HepG2 (cell line): ENCODE data around the gene SS18L1. TPM values are rescaled to one million over a fixed set of nuclear protein-coding genes. Genes with fewer than 3 reads are reported as not detected.

Experiments
- DRAP1 ChIP-seq: IDR thresholded peaks from 2 replicates; pipeline ENCODE4 v1.6.1; 2016; ENCODE audit warnings: missing genetic modification reagents, missing compliant biosample characterization
- GFI1 ChIP-seq: sonication (generic); formaldehyde crosslinking; IDR thresholded peaks from 2 replicates; pipeline ENCODE4 v1.5.0; 2020; ENCODE audit warnings: missing genetic modification reagents, mild to moderate bottlenecking, borderline replicate concordance
- HNRNPL ChIP-seq: fragments of 200-400 bp; formaldehyde crosslinking; IDR thresholded peaks from 2 replicates; pipeline ENCODE4 v1.6.1; 2017; ENCODE audit warnings: mild to moderate bottlenecking, low read depth, low read length
- KMT2B ChIP-seq: IDR thresholded peaks from 2 replicates; pipeline ENCODE4 v1.6.1; 2016; ENCODE audit warnings: missing genetic modification reagents, missing compliant biosample characterization
- MIER3 ChIP-seq: IDR thresholded peaks from 2 replicates; pipeline ENCODE4 v1.6.1; 2016; ENCODE audit warnings: missing compliant biosample characterization, borderline replicate concordance
- NAIF1 ChIP-seq: sonication (generic); formaldehyde crosslinking; IDR thresholded peaks from 2 replicates; pipeline ENCODE4 v1.5.0; 2020; ENCODE audit warnings: mild to moderate bottlenecking, missing genetic modification reagents, borderline replicate concordance
- PATZ1 ChIP-seq: sonication (generic); formaldehyde crosslinking; IDR thresholded peaks from 2 replicates; pipeline ENCODE4 v1.4.0; 2020; ENCODE audit warnings: missing genetic modification reagents
- PHF8 ChIP-seq: sonication (generic); formaldehyde crosslinking; IDR thresholded peaks from 2 replicates; pipeline ENCODE4 v1.5.0; 2020; ENCODE audit warnings: missing genetic modification reagents
- RBFOX2 ChIP-seq: fragments of 200-400 bp; formaldehyde crosslinking; IDR thresholded peaks from 2 replicates; pipeline ENCODE4 v1.6.1; 2017; ENCODE audit warnings: low read depth, mild to moderate bottlenecking, low read length
- XRCC5 ChIP-seq: fragments of 200-400 bp; formaldehyde crosslinking; optimal IDR thresholded peaks from 2 replicates; pipeline ENCODE3; 2017; ENCODE audit warnings: mild to moderate bottlenecking, low read length
- ZBTB4 ChIP-seq: sonication (generic); formaldehyde crosslinking; IDR thresholded peaks from 2 replicates; pipeline ENCODE4 v1.4.0; 2020; ENCODE audit warnings: missing genetic modification reagents, mild to moderate bottlenecking, borderline replicate concordance
- ZFP90 ChIP-seq: sonication (generic); formaldehyde crosslinking; IDR thresholded peaks from 2 replicates; pipeline ENCODE4 v1.8.0; 2022; ENCODE audit warnings: missing genetic modification reagents, mild to moderate bottlenecking, inconsistent platforms, borderline replicate concordance
- ZGPAT ChIP-seq: IDR thresholded peaks from 2 replicates; pipeline ENCODE4 v1.6.1; 2016; ENCODE audit warnings: mild to moderate bottlenecking
- ZNF296 ChIP-seq: sonication (generic); formaldehyde crosslinking; conservative IDR thresholded peaks from 2 replicates; pipeline ENCODE4 v1.5.0; 2020; ENCODE audit warnings: mild to moderate bottlenecking, missing genetic modification reagents
- ZNF691 ChIP-seq: sonication (generic); formaldehyde crosslinking; IDR thresholded peaks from 2 replicates; pipeline ENCODE4 v1.4.0; 2020; ENCODE audit warnings: missing genetic modification reagents, low read depth, mild to moderate bottlenecking, borderline replicate concordance
- ZNF878 ChIP-seq: sonication (generic); formaldehyde crosslinking; IDR thresholded peaks from 2 replicates; pipeline ENCODE4 v1.8.1; 2023; ENCODE audit warnings: mild to moderate bottlenecking, missing genetic modification reagents, moderate library complexity
- ZNF883 ChIP-seq: sonication (generic); formaldehyde crosslinking; IDR thresholded peaks from 2 replicates; pipeline ENCODE4 v1.5.1; 2020; ENCODE audit warnings: mild to moderate bottlenecking, missing genetic modification reagents; ENCODE audit errors: not compliant biosample characterization
- ZSCAN5A ChIP-seq: sonication (generic); formaldehyde crosslinking; IDR thresholded peaks from 2 replicates; pipeline ENCODE4 v1.8.0; 2022; ENCODE audit warnings: mild to moderate bottlenecking, missing genetic modification reagents, borderline replicate concordance
- polyA plus RNA-seq, 8 experiments: library from polyadenylated mRNA; depleted of rRNA in 3 of 8; stranded (reverse) in 7 of 8; unstranded in 1 of 8; fragments of >200 nt; fragmentation: Illumina TruSeq in 4 of 8; extraction: Trizol in 4 of 8; gene quantifications; 2 replicates each; pipeline versions ENCODE4 v1.2.1 to v1.2.3, GENCODE V29; 2011 to 2016; ENCODE audit warnings: low read depth in 4 of 8, missing spikeins in 1 of 8, mixed read lengths in 1 of 8; ENCODE audit not compliant: insufficient read depth in 1 of 8
- total RNA-seq, 5 experiments: library from RNA; depleted of rRNA; stranded (reverse); fragments of >200 nt; fragmentation: Illumina TruSeq; extraction: Trizol; gene quantifications; 2 replicates each; pipeline ENCODE4 v1.2.3, GENCODE V29; 2016; ENCODE audit warnings: low read depth in 1 of 5

SS18L1 gene
- total and polyA plus RNA-seq, 2 of the 13 experiments (the other 11 are each of a cell fraction or from before 2014, with no cell fraction given) = 17.8 to 27.6 TPM

GRCh38 chr20:62143957-62144825 is 622 bp downstream of the SS18L1 start (continued):
- TF ChIP-seq PATZ1 (CRISPR knock-in tag) = 0 out of 2 replicates have a peak, but pooled peaks have one; percentile 35
- TF ChIP-seq ZSCAN5A (CRISPR knock-in tag) = 0 out of 2 replicates have a peak, but pooled peaks have one; percentile 24
- TF ChIP-seq MIER3 (CRISPR knock-in tag) = peak; percentile 4; the same call in 1 of the 2 replicates
- no peak for TF ChIP-seq ZNF691
- TF ChIP-seq ZNF883 (CRISPR knock-in tag) = peak; percentile 13
- TF ChIP-seq HNRNPL = no peak
- peak; percentile 34 for TF ChIP-seq XRCC5
- TF ChIP-seq ZNF878 (CRISPR knock-in tag) = no peak
- peak; percentile 56 for TF ChIP-seq PHF8 (CRISPR knock-in tag)
- TF ChIP-seq DRAP1 (CRISPR knock-in tag) = peak; percentile 30
- TF ChIP-seq GFI1 (CRISPR knock-in tag) = no peak
- TF ChIP-seq ZBTB4 (CRISPR knock-in tag) = peak; percentile 56; the same call in 1 of the 2 replicates
- TF ChIP-seq ZNF296 (CRISPR knock-in tag) = 0 out of 2 replicates have a peak, but pooled peaks have one; percentile 29
- peak; percentile 98 for TF ChIP-seq NAIF1 (CRISPR knock-in tag)
- TF ChIP-seq ZGPAT (CRISPR knock-in tag) = 0 out of 2 replicates have a peak, but pooled peaks have one; percentile 35
- 0 out of 2 replicates have a peak, but pooled peaks have one; percentile 6 for TF ChIP-seq ZFP90
- TF ChIP-seq KMT2B (CRISPR knock-in tag) = peak; percentile 22; the same call in 1 of the 2 replicates
- peak; percentile 72 for TF ChIP-seq RBFOX2
